Measurements from ENCODE around the gene WDTC1.

- TF ChIP-seq, protein P1, sequence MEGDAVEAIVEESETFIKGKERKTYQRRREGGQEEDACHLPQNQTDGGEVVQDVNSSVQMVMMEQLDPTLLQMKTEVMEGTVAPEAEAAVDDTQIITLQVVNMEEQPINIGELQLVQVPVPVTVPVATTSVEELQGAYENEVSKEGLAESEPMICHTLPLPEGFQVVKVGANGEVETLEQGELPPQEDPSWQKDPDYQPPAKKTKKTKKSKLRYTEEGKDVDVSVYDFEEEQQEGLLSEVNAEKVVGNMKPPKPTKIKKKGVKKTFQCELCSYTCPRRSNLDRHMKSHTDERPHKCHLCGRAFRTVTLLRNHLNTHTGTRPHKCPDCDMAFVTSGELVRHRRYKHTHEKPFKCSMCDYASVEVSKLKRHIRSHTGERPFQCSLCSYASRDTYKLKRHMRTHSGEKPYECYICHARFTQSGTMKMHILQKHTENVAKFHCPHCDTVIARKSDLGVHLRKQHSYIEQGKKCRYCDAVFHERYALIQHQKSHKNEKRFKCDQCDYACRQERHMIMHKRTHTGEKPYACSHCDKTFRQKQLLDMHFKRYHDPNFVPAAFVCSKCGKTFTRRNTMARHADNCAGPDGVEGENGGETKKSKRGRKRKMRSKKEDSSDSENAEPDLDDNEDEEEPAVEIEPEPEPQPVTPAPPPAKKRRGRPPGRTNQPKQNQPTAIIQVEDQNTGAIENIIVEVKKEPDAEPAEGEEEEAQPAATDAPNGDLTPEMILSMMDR (IDR thresholded peaks at IDR 0.05; ENCODE audit: low read length) = peak; percentile 88
- no peak for TF ChIP-seq EZH2phosphoT487 (IDR thresholded peaks at IDR 0.05; ENCODE audit: low read length)
These were observed 66.1 kb downstream of the WDTC1 start for GRCh38 chr1:27300341-27301051.

Data from MM.1S (cell line).